ENCODE measurements around the gene ENOX1.

ENOX1 gene

GRCh38 chr13:43375797-43376465 is 410.8 kb downstream of the ENOX1 start:
- TF ChIP-seq CTCF (IDR thresholded peaks at IDR 0.05; ENCODE audit: unreplicated experiment in 3 of 3): no peak
- H3K4me3 Mint-ChIP-seq: no peak overlapping the region
- H3K27me3 Mint-ChIP-seq (ENCODE audit: low read depth): no peaks in the 10 kb centered on the region
- peaks cover 20% of the 10 kb centered on the region for H3K9me3 Mint-ChIP-seq
- H3K27ac Mint-ChIP-seq: peak overlapping the region in 1 of 3 experiments; percentile 52
- H3K36me3 Mint-ChIP-seq (ENCODE audit: low read depth): peaks cover 3% of the 10 kb centered on the region
- peaks cover 22% of the 10 kb centered on the region for H3K4me1 Mint-ChIP-seq

DNA sequence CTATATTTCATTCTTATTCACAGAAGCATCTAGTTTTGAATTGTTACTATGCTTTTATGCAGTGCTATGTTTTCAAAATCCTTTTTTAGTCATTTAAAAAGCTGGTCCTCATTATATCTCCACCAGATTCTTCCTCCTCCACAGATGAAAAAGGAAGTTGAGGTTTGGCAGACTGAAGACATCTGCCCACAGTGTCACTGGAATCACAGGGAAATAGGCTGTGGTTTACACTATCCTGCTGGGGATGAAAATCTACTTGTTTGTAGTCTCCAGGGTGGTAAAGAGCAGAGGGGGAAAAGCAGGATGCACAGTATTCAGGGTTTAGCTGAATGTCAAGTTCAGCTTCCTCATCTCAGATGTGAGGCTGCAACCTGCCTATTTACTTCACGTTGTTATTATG is 412.2 kb downstream of the ENOX1 start:
- Mint-ChIP-seq H3K4me1 (peaks cover 30% of the 10 kb centered on the region), H3K27me3 (ENCODE audit: low read depth) (no peaks in the 10 kb centered on the region), H3K9me3 (peaks cover 16% of the 10 kb centered on the region), H3K36me3 (ENCODE audit: low read depth) (peaks cover 3% of the 10 kb centered on the region), H3K27ac (peak overlapping the region in 1 of 3 experiments; percentile 19), H3K4me3 (no peak overlapping the region)
- no peak for TF ChIP-seq CTCF (IDR thresholded peaks at IDR 0.05; ENCODE audit: unreplicated experiment in 3 of 3)

DNA sequence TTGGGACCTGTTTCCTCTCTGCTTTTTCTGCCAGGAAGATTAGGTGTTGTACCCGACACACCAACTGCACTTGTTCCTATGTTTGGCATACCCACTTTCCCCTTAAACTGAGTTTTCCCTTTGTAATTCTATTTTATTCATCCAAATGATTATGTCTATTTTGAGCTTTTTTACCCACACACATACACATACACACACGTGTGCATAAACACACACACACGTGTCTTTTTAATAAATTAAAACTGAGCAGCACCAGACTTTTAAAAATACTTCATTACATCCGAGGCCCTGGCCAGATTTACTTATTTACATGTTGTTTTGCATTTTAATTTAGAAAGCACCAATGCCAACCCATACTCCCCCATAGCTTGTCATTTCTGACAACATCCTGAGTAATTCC is 413.4 kb downstream of the ENOX1 start:
- Mint-ChIP-seq H3K27ac (peak overlapping the region in 2 of 3 experiments; percentile 17 to 54), H3K27me3 (ENCODE audit: low read depth) (no peaks in the 10 kb centered on the region), H3K9me3 (peaks cover 6% of the 10 kb centered on the region), H3K4me1 (peaks cover 38% of the 10 kb centered on the region), H3K4me3 (no peak overlapping the region), H3K36me3 (ENCODE audit: low read depth) (no peaks in the 10 kb centered on the region)
- no peak for TF ChIP-seq CTCF (IDR thresholded peaks at IDR 0.05; ENCODE audit: unreplicated experiment in 3 of 3)

DNA sequence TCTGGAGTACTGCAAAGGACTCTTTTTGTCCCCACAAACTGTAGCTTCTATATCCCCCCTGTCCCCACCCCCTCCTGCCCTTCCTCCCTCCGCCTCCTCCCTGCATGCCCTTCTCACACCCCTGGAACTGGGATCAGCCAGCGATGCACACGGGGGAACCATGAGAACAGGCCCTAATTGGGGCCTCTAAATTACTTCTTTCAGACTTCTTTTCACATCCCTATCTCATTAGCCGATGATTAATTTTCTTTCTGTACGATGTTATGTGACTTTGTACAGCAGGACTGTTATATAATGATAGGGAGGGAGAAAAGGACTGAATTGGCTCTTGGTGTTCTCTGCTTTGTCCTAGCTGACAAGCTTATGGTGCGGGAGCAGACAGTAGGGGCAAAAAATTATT is 415.9 kb downstream of the ENOX1 start:
- no peak for TF ChIP-seq CTCF (IDR thresholded peaks at IDR 0.05; ENCODE audit: unreplicated experiment in 3 of 3)
- H3K27ac Mint-ChIP-seq: peak overlapping the region in 2 of 3 experiments; percentile 3 to 10
- peaks cover 49% of the 10 kb centered on the region for H3K4me1 Mint-ChIP-seq
- no peaks in the 10 kb centered on the region for H3K36me3 Mint-ChIP-seq (ENCODE audit: low read depth)
- H3K27me3 Mint-ChIP-seq (ENCODE audit: low read depth): no peaks in the 10 kb centered on the region
- no peak overlapping the region for H3K4me3 Mint-ChIP-seq
- no peaks in the 10 kb centered on the region for H3K9me3 Mint-ChIP-seq

GRCh38 chr13:43369319-43369718 is 417.5 kb downstream of the ENOX1 start:
- H3K9me3 Mint-ChIP-seq: no peaks in the 10 kb centered on the region
- H3K36me3 Mint-ChIP-seq (ENCODE audit: low read depth): no peaks in the 10 kb centered on the region
- no peak for TF ChIP-seq CTCF (IDR thresholded peaks at IDR 0.05; ENCODE audit: unreplicated experiment in 3 of 3)
- H3K4me3 Mint-ChIP-seq: peak overlapping the region in 1 of 3 experiments; percentile 18
- H3K27me3 Mint-ChIP-seq (ENCODE audit: low read depth): no peaks in the 10 kb centered on the region
- peaks cover 44% of the 10 kb centered on the region for H3K4me1 Mint-ChIP-seq
- peak overlapping the region in 2 of 3 experiments; percentile 19 to 49 for H3K27ac Mint-ChIP-seq

- Mint-ChIP-seq H3K36me3 (ENCODE audit: low read depth) (no peaks in the 10 kb centered on the region), H3K4me3 (no peak overlapping the region), H3K27ac (peak overlapping the region; percentile 61 to 86 (median 77)), H3K27me3 (ENCODE audit: low read depth) (no peaks in the 10 kb centered on the region), H3K4me1 (peaks cover 34% of the 10 kb centered on the region), H3K9me3 (no peaks in the 10 kb centered on the region)
- no peak for TF ChIP-seq CTCF (IDR thresholded peaks at IDR 0.05; ENCODE audit: unreplicated experiment in 3 of 3)
Observed at GRCh38 chr13:43368003-43368402, 418.8 kb downstream of the ENOX1 start.
